ENCODE measurements around the gene CCDC195.

- no peak for TF ChIP-seq CTCF (conservative IDR thresholded peaks at IDR 0.05; ENCODE audit: low read length)
- no peak for TF ChIP-seq EZH2phosphoT487 (IDR thresholded peaks at IDR 0.05; ENCODE audit: borderline replicate concordance)
These were observed 18.8 kb upstream of the CCDC195 start for GRCh38 chr2:224734949-224735348.

Measured in Loucy (cell line).